Testis (tissue), 3 donors: ENCODE measurements around the gene AFAP1. TPM values are rescaled to one million over a fixed set of nuclear protein-coding genes. Genes with fewer than 3 reads are reported as not detected.

Experiments
- DNase-seq: peaks from one replicate; pipeline ENCODE4 v3.0.0-alpha.2; 2019
- H3K27ac ChIP-seq, 2 donors: fragments of 200-600 bp; sonication (generic); one replicate each; pipeline ENCODE4 v1.5.1; 2019
- H3K27me3 ChIP-seq: fragments of 200-600 bp; sonication (generic); one replicate; pipeline ENCODE4 v1.5.1; 2019
- H3K36me3 ChIP-seq: fragments of 200-600 bp; sonication (generic); one replicate; pipeline ENCODE4 v1.5.1; 2017; ENCODE audit warnings: low read depth; ENCODE audit errors: missing control alignments
- H3K4me1 ChIP-seq: fragments of 200-600 bp; sonication (generic); one replicate; pipeline ENCODE4 v1.5.1; 2019
- H3K4me3 ChIP-seq, 2 donors: fragments of 200-600 bp; sonication (generic); one replicate each; pipeline ENCODE4 v1.5.1; 2017 to 2019
- H3K9me3 ChIP-seq: fragments of 200-600 bp; sonication (generic); one replicate; pipeline ENCODE4 v1.5.1; 2017
- CTCF ChIP-seq, 3 experiments: fragments of 450-650 bp in 2 of 3; fragments of 200-600 bp in 1 of 3; sonication (generic) in 1 of 3; IDR thresholded peaks; one replicate each; pipeline ENCODE4 v1.5.1; 2016 to 2019; ENCODE audit warnings: antibody characterized with exemption in 3 of 3, mild to moderate bottlenecking in 2 of 3, moderate library complexity in 1 of 3
- POLR2A ChIP-seq: fragments of 450-650 bp; IDR thresholded peaks from one replicate; pipeline ENCODE4 v1.6.1; 2017; ENCODE audit warnings: antibody characterized with exemption, mild to moderate bottlenecking, moderate library complexity
- WGBS, 2 donors: methylation state at CpG; one replicate each; pipeline ENCODE4 v1.1.5; 2018; 5-methylcytosine and 5-hydroxymethylcytosine counted together
- intact Hi-C: fragments of 100-400 bp; cut with DNase I; formaldehyde crosslinking; loops from one replicate; pipeline ENCODE4 v1.15.1; 2023; ENCODE audit warnings: low total_unique reads
- polyA plus RNA-seq: library from polyadenylated mRNA; stranded (reverse); fragments of 350-450 nt; fragmentation: Illumina TruSeq; extraction: RNeasy Lipid Tissue Mini Kit (QIAGEN cat#74804); gene quantifications from one replicate; pipeline ENCODE4 v1.2.3, GENCODE V29; 2014; ENCODE audit warnings: low read depth, low replicate concordance; ENCODE audit not compliant: insufficient read depth
- total RNA-seq, 2 donors: library from RNA; depleted of rRNA; stranded (reverse); fragments of >200 nt; gene quantifications; one replicate each; pipeline ENCODE4 v1.2.3, GENCODE V29; 2016

The AFAP1 gene
- total and polyA plus RNA-seq, 3 donors from 2014 or later, result 23.1 to 52.4 (median 51.4) TPM

GRCh38 chr4:7757501-7758471 is 181.9 kb downstream of the AFAP1 start:
- peak; percentile 30 for DNase-seq
- Histone ChIP-seq H3K27me3 (no peaks in the 10 kb centered on the region), H3K9me3 (no peaks in the 10 kb centered on the region), H3K4me1 (no peaks in the 10 kb centered on the region), H3K36me3 (no peaks in the 10 kb centered on the region), H3K4me3 (no peak overlapping the region), H3K27ac (no peak overlapping the region)
- 56 to 68% methylated on average over 21 to 22 of the region's 22 CpGs for WGBS, 2 donors
- TF ChIP-seq CTCF (IDR thresholded peaks at IDR 0.05), result no peak
- TF ChIP-seq POLR2A, result no peak
- intact Hi-C loops, result no loop called here

GRCh38 chr4:7756561-7757355 is 182.9 kb downstream of the AFAP1 start:
- H3K4me1 ChIP-seq, result no peaks in the 10 kb centered on the region
- intact Hi-C loops, result no loop called here
- TF ChIP-seq POLR2A (no peak), CTCF (IDR thresholded peaks at IDR 0.05) (no peak)
- no peak overlapping the region for H3K4me3 ChIP-seq
- no peak overlapping the region for H3K27ac ChIP-seq
- no peaks in the 10 kb centered on the region for H3K27me3 ChIP-seq
- no peaks in the 10 kb centered on the region for H3K9me3 ChIP-seq
- H3K36me3 ChIP-seq, result no peaks in the 10 kb centered on the region
- DNase-seq, result no peak
- 90 to 94% methylated on average over 3 to 30 of the region's 32 CpGs for WGBS, 2 donors

- Histone ChIP-seq H3K9me3 (no peaks in the 10 kb centered on the region), H3K36me3 (no peaks in the 10 kb centered on the region), H3K4me3 (no peak overlapping the region), H3K27me3 (no peaks in the 10 kb centered on the region), H3K4me1 (no peaks in the 10 kb centered on the region), H3K27ac (no peak overlapping the region)
- intact Hi-C loops, result no loop called here
- TF ChIP-seq POLR2A, result no peak
- no peak for TF ChIP-seq CTCF (IDR thresholded peaks at IDR 0.05)
- 88 to 90% methylated on average over 8 to 14 of the region's 14 CpGs for WGBS, 2 donors
- DNase-seq, result no peak
These were observed 183.6 kb downstream of the AFAP1 start for GRCh38 chr4:7756071-7756470.

- H3K4me1 ChIP-seq, result no peaks in the 10 kb centered on the region
- no peak for TF ChIP-seq CTCF (IDR thresholded peaks at IDR 0.05)
- no peak for TF ChIP-seq POLR2A
- H3K36me3 ChIP-seq, result no peaks in the 10 kb centered on the region
- 86 to 89% methylated on average over 12 to 16 of the region's 16 CpGs for WGBS, 2 donors
- no peak overlapping the region for H3K27ac ChIP-seq
- DNase-seq, result no peak
- no peaks in the 10 kb centered on the region for H3K27me3 ChIP-seq
- no peaks in the 10 kb centered on the region for H3K9me3 ChIP-seq
- intact Hi-C loops, result no loop called here
- H3K4me3 ChIP-seq, result no peak overlapping the region
These were observed 184.1 kb downstream of the AFAP1 start for GRCh38 chr4:7755561-7755960.
